T-helper 1 cell treated with Interleukin-12 subunit alpha and Interleukin-12 subunit beta and Interleukin-4 antibody, amounts not matched to agents 30 ng/mL and 1 ng/mL, for 36 hours (primary cell): ENCODE results near the gene RIPPLY3. TPM values are rescaled to one million over a fixed set of nuclear protein-coding genes. Genes with fewer than 3 reads are reported as not detected.
"Not testable (repeated sequence)": the region's sequence is repeated elsewhere in the genome, so short reads cannot be mapped to it uniquely, and the experiment has no call there.

Source experiments
- intact Hi-C: fragments of 100-400 bp; cut with micrococcal nuclease; formaldehyde crosslinking; loops from one replicate; pipeline ENCODE4 v1.15.1; 2024
- total RNA-seq: library from RNA; stranded (reverse); gene quantifications from 2 replicates; pipeline ENCODE4 v1.2.3, GENCODE V29; 2022

RIPPLY3 gene
- total RNA-seq, 1 donor from 2014 or later: not detected

- intact Hi-C loops: no loop called here
Measured at GRCh38 chr21:36980280-36981048, 26.0 kb upstream of the RIPPLY3 start.

- intact Hi-C loops: no loop called here
Measured at GRCh38 chr21:36981049-36981391, 25.5 kb upstream of the RIPPLY3 start.

GRCh38 chr21:36981977-36982700 lies 24.4 kb upstream of the RIPPLY3 start:
- intact Hi-C loops: no loop called here

GRCh38 chr21:36985751-36986594 lies 20.5 kb upstream of the RIPPLY3 start:
- intact Hi-C loops: loop anchor here (1.0 to 5.0 kb wide), 6 partner anchors 19 to 1781 kb away; partner anchors contain the start of genes DYRK1A and VPS26C

- intact Hi-C loops: loop anchor here (2.0 to 5.0 kb wide), 6 partner anchors 234 to 1779 kb away; partner anchors contain the start of genes DOP1B, DYRK1A and VPS26C
Measured at GRCh38 chr21:36987845-36988244, 18.7 kb upstream of the RIPPLY3 start.

- intact Hi-C loops: loop anchor here (2.0 to 5.0 kb wide), 6 partner anchors 234 to 1779 kb away; partner anchors contain the start of genes DOP1B, DYRK1A and VPS26C
Measured at GRCh38 chr21:36988536-36988935, 18.0 kb upstream of the RIPPLY3 start.

GRCh38 chr21:36989199-36989698 lies 17.3 kb upstream of the RIPPLY3 start:
- intact Hi-C loops: loop anchor here (1.0 to 5.0 kb wide), 11 partner anchors 12 to 1778 kb away; partner anchors contain the start of genes CHAF1B, DOP1B, DYRK1A and VPS26C

- intact Hi-C loops: loop anchor here (1.0 to 5.0 kb wide), 12 partner anchors 13 to 1777 kb away; partner anchors contain the start of genes CHAF1B, DOP1B, DYRK1A and PIGP
Measured at GRCh38 chr21:36989699-36990507, 16.6 kb upstream of the RIPPLY3 start.

- intact Hi-C loops: loop anchor here (1.0 kb wide), 1 partner anchor 83 kb away; the partner anchor contains the start of genes PIGP and TTC3
Measured at GRCh38 chr21:36990508-36991205, 15.8 kb upstream of the RIPPLY3 start.

GRCh38 chr21:36992671-36993070 lies 13.8 kb upstream of the RIPPLY3 start:
- intact Hi-C loops: no loop called here

- intact Hi-C loops: no loop called here
Measured at GRCh38 chr21:36994501-36995158, 11.9 kb upstream of the RIPPLY3 start.

- intact Hi-C loops: not testable (repeated sequence)
Measured at GRCh38 chr21:36995285-36995684, 11.2 kb upstream of the RIPPLY3 start.

- intact Hi-C loops: no loop called here
Measured at GRCh38 chr21:36999131-36999898, 7.2 kb upstream of the RIPPLY3 start.

- intact Hi-C loops: no loop called here
Measured at GRCh38 chr21:37000381-37000780, 6.1 kb upstream of the RIPPLY3 start.

GRCh38 chr21:37001441-37001840 lies 5.1 kb upstream of the RIPPLY3 start:
- intact Hi-C loops: no loop called here

- intact Hi-C loops: not testable (repeated sequence)
Measured at GRCh38 chr21:37002851-37003250, 3.7 kb upstream of the RIPPLY3 start.

GRCh38 chr21:37003917-37004316 lies 2.6 kb upstream of the RIPPLY3 start:
- intact Hi-C loops: not testable (repeated sequence)
